Activated naive CD4-positive, alpha-beta T cell treated with anti-CD3 and anti-CD28 coated beads, Interleukin-2, amount 50 U/mL, for 72 hours (primary cell): ENCODE results near the gene TAF11L7. TPM values are rescaled to one million over a fixed set of nuclear protein-coding genes. Genes with fewer than 3 reads are reported as not detected.

Experiments used
- total RNA-seq, 2 donors: library from RNA; stranded (reverse); gene quantifications; one replicate each; pipeline ENCODE4 v1.2.3, GENCODE V29; 2022

Gene TAF11L7
- total RNA-seq, 2 donors from 2014 or later = not detected

Other genes starting within 250 kb of the TAF11L7 start
- gene TAF11L2, start 87.5 kb downstream of the TAF11L7 start, total RNA-seq = not detected
- gene TAF11L3, start 67.4 kb downstream of the TAF11L7 start, total RNA-seq = not detected
- not detected for gene TAF11L4, start 64.0 kb downstream of the TAF11L7 start, total RNA-seq
- gene TAF11L5, start 60.5 kb downstream of the TAF11L7 start, total RNA-seq = not detected
- not detected for gene TAF11L6, start 57.1 kb downstream of the TAF11L7 start, total RNA-seq
- not detected for gene TAF11L8, start 5.2 kb upstream of the TAF11L7 start, total RNA-seq
- not detected for gene TAF11L9, start 8.6 kb upstream of the TAF11L7 start, total RNA-seq
- gene TAF11L10, start 12.1 kb upstream of the TAF11L7 start, total RNA-seq = not detected
- gene TAF11L11, start 18.4 kb upstream of the TAF11L7 start, total RNA-seq = not detected
- not detected for gene TAF11L12, start 24.6 kb upstream of the TAF11L7 start, total RNA-seq
- gene TAF11L13, start 46.3 kb upstream of the TAF11L7 start, total RNA-seq = not detected
- not detected for gene TAF11L14, start 48.7 kb upstream of the TAF11L7 start, total RNA-seq